Measurements from ENCODE around the gene STK40.
A peak's percentile ranks its signal among the peaks of the same experiment; 100 is the strongest.

Gene STK40

DNA sequence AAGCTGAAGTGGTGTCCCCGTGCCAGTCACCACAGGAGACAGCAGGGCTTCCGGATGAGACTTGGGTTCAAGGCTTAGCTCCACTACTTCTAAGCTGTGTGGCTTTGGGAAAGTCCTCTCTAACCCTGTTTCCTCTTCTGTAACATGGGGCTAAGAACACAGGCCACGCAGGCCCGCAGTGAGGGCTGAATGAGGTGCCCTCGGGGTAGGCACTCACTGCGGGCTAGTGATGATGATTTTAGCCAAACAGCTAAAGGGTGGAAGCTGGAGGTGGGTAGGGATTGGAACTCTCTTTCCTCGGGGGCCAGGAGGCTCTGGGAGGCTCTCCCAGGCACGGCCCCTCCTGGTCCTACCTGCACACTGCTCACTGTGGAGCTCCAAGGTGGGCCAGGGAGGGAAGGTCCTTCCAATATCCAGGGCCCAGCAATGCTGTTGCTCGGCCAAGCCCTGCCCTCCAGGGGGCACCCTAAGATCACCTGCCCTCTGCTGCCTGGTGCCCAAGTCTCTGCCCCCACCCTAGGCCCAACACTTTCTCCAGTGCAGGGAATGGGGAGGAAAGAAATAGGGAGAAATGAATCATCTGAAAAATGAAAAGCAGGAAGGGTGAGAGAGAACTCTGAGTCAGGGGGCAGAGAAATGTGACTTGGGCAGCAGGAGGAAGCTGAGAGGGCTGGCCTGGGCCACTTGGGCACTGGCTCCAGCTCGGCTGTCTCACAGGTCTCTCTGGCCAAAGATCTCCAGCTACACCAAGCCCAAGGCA lies 43.1 kb downstream of the STK40 start:
- TF ChIP-seq, protein P1, sequence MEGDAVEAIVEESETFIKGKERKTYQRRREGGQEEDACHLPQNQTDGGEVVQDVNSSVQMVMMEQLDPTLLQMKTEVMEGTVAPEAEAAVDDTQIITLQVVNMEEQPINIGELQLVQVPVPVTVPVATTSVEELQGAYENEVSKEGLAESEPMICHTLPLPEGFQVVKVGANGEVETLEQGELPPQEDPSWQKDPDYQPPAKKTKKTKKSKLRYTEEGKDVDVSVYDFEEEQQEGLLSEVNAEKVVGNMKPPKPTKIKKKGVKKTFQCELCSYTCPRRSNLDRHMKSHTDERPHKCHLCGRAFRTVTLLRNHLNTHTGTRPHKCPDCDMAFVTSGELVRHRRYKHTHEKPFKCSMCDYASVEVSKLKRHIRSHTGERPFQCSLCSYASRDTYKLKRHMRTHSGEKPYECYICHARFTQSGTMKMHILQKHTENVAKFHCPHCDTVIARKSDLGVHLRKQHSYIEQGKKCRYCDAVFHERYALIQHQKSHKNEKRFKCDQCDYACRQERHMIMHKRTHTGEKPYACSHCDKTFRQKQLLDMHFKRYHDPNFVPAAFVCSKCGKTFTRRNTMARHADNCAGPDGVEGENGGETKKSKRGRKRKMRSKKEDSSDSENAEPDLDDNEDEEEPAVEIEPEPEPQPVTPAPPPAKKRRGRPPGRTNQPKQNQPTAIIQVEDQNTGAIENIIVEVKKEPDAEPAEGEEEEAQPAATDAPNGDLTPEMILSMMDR (IDR thresholded peaks at IDR 0.05; ENCODE audit: insufficient read depth, low read depth, low read length, missing control alignments), result peak; percentile 76
- DNase-seq (ENCODE audit: low read depth), result peak; percentile 63
- H3K4me3 ChIP-seq (ENCODE audit: low read depth, low read length), result no peak overlapping the region

DNA sequence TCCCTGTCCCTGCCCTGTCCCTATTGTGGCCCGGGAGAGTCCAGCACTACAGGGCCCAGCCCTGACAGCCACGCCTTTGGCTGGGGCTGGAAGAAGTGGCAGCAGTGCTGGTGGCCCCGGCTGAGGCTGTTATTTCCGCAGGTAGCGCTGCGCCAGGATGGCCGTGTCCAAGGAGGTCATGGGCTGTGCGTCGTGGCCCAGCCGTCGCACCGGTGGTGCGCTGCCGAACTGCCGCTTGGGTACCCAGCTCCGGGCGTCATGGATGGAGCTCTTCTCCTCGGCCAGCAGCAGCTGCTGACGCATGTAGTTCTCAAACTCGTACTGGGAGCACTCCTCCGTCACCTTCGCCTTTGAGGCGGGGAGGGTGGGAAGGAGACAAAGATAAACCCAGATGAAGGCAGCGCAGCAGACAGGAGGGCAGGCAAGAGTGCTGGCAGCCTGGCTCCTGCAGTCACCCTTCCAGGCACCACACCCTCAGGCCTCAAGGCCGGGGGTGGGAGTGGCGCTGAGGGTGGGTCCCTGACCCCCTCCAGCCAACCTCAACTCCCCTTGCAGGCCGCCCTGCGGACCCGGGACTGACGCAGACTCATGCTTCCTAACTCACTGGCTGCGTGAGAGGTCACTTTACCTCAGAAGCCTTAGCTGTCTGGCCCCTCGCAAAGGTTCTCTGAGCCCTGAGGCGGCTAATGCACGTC lies 44.0 kb downstream of the STK40 start:
- no peak for DNase-seq (ENCODE audit: low read depth)
- TF ChIP-seq, protein P1 (IDR thresholded peaks at IDR 0.05; ENCODE audit: insufficient read depth, low read depth, low read length, missing control alignments), result no peak
- H3K4me3 ChIP-seq (ENCODE audit: low read depth, low read length), result no peak overlapping the region

DNA sequence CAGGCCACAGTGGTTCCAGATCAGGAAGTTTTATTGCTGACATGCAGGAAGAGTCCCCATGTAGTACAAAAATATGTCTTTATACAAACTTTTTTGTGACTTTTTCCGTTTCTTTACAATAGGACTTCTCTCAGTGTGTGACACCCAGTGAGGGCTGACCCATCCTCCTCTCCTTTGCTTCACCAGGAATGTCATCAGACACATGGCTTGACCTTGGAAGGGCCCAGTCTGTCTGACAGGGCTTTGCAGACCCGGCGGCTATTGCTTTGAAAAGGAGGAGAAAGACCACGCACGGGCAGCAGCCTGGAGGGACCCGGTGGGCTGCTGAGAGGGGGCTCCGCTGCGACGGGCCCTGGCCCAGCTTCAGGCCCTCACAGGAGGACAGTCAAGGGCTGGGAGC lies 46.1 kb downstream of the STK40 start:
- no peak for DNase-seq (ENCODE audit: low read depth)
- TF ChIP-seq, protein P1 (IDR thresholded peaks at IDR 0.05; ENCODE audit: insufficient read depth, low read depth, low read length, missing control alignments), result no peak
- no peak overlapping the region for H3K4me3 ChIP-seq (ENCODE audit: low read depth, low read length)

DNA sequence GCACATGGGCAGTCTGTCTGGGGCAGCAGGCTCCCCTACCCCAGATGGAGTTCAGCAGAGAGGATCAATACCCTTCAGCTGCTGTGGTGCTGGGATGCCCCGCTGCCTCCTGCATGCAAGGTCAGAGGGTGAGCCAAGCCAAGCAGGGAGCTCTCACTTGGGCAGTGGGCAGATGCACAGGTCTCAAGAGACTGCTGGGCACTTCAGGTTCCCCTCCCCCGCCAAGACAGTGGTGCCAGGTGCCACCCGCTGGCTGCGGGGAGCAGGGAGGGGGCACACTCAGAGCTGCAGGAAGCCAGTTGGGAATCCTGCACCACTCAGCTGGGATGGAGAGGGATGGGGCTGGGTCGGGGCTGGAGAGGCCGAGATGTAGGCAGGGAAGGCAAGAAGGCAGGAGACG lies 46.5 kb downstream of the STK40 start:
- H3K4me3 ChIP-seq (ENCODE audit: low read depth, low read length), result no peak overlapping the region
- TF ChIP-seq, protein P1 (IDR thresholded peaks at IDR 0.05; ENCODE audit: insufficient read depth, low read depth, low read length, missing control alignments), result no peak
- DNase-seq (ENCODE audit: low read depth), result no peak

DNA sequence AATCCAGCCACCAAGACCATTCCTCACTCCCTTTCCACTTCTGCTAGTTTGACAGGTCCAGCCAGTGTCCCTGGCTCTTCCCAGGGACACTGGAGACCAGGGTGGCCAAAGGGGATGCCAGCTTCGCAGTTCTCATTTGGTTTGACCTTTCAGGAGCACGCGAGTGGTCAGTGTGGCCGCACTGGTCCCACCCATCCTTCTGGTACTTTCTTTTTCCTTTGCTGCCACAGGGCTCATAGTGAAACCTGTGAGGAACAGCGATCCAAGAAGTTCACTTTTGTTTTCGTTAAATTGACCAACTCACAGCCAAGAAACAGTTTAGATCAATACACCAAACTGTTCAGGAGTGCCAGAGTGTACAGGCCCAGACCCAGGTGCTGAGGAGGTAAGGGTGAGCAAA lies 47.9 kb downstream of the STK40 start:
- no peak overlapping the region for H3K4me3 ChIP-seq (ENCODE audit: low read depth, low read length)
- TF ChIP-seq, protein P1 (IDR thresholded peaks at IDR 0.05; ENCODE audit: insufficient read depth, low read depth, low read length, missing control alignments), result no peak
- DNase-seq (ENCODE audit: low read depth), result peak; percentile 29

DNA sequence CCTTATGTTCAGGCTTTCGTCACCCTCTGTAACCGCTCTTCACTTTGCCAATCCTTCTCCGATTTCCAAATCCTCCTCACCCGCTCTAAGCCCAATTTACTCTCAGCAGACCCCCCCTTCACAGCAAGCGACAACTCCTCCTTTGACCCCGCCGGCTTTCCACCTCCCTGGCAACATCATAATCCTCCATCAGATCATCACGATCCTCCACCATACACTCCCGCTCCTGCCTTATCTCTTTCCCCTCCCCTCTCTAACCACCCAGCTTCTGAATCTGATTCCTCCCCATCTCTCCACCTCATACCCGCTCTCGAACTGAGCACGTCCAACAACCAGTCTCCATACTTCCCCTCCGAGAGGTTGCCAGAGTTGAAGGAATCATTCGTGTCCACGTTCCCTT lies 54.8 kb downstream of the STK40 start:
- H3K4me3 ChIP-seq (ENCODE audit: low read depth, low read length), result no peak overlapping the region
- DNase-seq (ENCODE audit: low read depth), result no peak
- TF ChIP-seq, protein P1 (IDR thresholded peaks at IDR 0.05; ENCODE audit: insufficient read depth, low read depth, low read length, missing control alignments), result no peak
